Neuronal stem cell (in vitro differentiated cells): ENCODE data around the gene EFNA3.

Experiments
- DNase-seq: peaks from one replicate; pipeline ENCODE4 v3.0.0-alpha.2; 2013; ENCODE audit warnings: low spot score
- H2AFZ ChIP-seq: one replicate; pipeline ENCODE4 v1.6.1; 2013; ENCODE audit warnings: mild to moderate bottlenecking, low read length, inconsistent platforms
- H2AK5ac ChIP-seq: 2 replicates; pipeline ENCODE4 v1.6.1; 2013; ENCODE audit warnings: low read depth, mild to moderate bottlenecking, inconsistent platforms, low read length, moderate library complexity, mixed read lengths
- H2BK120ac ChIP-seq: 2 replicates; pipeline ENCODE4 v1.6.1; 2013; ENCODE audit warnings: low read depth, mild to moderate bottlenecking, inconsistent platforms, low read length, moderate library complexity, mixed read lengths
- H2BK12ac ChIP-seq: one replicate; pipeline ENCODE4 v1.6.1; 2013; ENCODE audit warnings: low read length, inconsistent platforms
- H2BK15ac ChIP-seq: 2 replicates; pipeline ENCODE4 v1.6.1; 2013; ENCODE audit warnings: mild to moderate bottlenecking, low read length, inconsistent platforms, mixed read lengths
- H2BK5ac ChIP-seq: one replicate; pipeline ENCODE4 v1.6.1; 2013; ENCODE audit warnings: inconsistent platforms, mild to moderate bottlenecking, low read length, moderate library complexity
- H3K14ac ChIP-seq: one replicate; pipeline ENCODE4 v1.6.1; 2013; ENCODE audit warnings: low read length, inconsistent platforms
- H3K18ac ChIP-seq: 2 replicates; pipeline ENCODE4 v1.6.1; 2013; ENCODE audit warnings: low read length, inconsistent platforms
- H3K23ac ChIP-seq: 2 replicates; pipeline ENCODE4 v1.6.1; 2013; ENCODE audit warnings: low read depth, mild to moderate bottlenecking, mixed read lengths, low read length, inconsistent platforms; ENCODE audit not compliant: poor library complexity
- H3K27ac ChIP-seq: replicated peaks from 3 replicates; pipeline ENCODE4 v1.5.1; 2013; ENCODE audit warnings: low read length, inconsistent platforms
- H3K27me3 ChIP-seq, 3 experiments: 2 replicates each; pipeline ENCODE4 v1.6.1; 2013; ENCODE audit warnings: low read length in 3 of 3, mild to moderate bottlenecking in 2 of 3, inconsistent platforms in 1 of 3, low read depth in 1 of 3, mixed read lengths in 1 of 3, moderate library complexity in 1 of 3; ENCODE audit not compliant: control insufficient read depth in 3 of 3, insufficient read depth in 3 of 3
- H3K36me3 ChIP-seq, 2 donors: replicated peaks in 1 of 2; 2 replicates each; pipeline ENCODE4 v1.6.1; 2013; ENCODE audit warnings: low read length in 2 of 2; ENCODE audit not compliant: control insufficient read depth in 2 of 2, insufficient read depth in 2 of 2
- H3K4ac ChIP-seq: 2 replicates; pipeline ENCODE4 v1.6.1; 2013; ENCODE audit warnings: inconsistent platforms, mild to moderate bottlenecking, low read length, moderate library complexity
- H3K4me1 ChIP-seq, 2 donors: 1 replicate in 1 of 2; 2 replicates in 1 of 2; pipeline ENCODE4 v1.6.1; 2013; ENCODE audit warnings: low read length in 2 of 2, low read depth in 1 of 2; ENCODE audit not compliant: control insufficient read depth in 2 of 2, insufficient read depth in 1 of 2
- H3K4me2 ChIP-seq: one replicate; pipeline ENCODE4 v1.6.1; 2013; ENCODE audit warnings: mild to moderate bottlenecking, low read length, inconsistent platforms; ENCODE audit not compliant: insufficient read depth, poor library complexity, severe bottlenecking
- H3K4me3 ChIP-seq, 2 donors: 2 replicates each; pipeline ENCODE4 v1.5.1; 2013; ENCODE audit warnings: low read length in 2 of 2, mild to moderate bottlenecking in 2 of 2, inconsistent platforms in 1 of 2, moderate library complexity in 1 of 2
- H3K79me1 ChIP-seq: one replicate; pipeline ENCODE4 v1.6.1; 2013; ENCODE audit warnings: low read depth, mild to moderate bottlenecking, inconsistent platforms, low read length, moderate library complexity
- H3K9ac ChIP-seq: one replicate; pipeline ENCODE4 v1.6.1; 2013; ENCODE audit warnings: mild to moderate bottlenecking, low read depth, low read length, inconsistent platforms; ENCODE audit not compliant: poor library complexity
- H3K9me3 ChIP-seq, 2 donors: replicated peaks in 1 of 2; 2 replicates each; pipeline versions ENCODE3 to v1.6.1; 2013; ENCODE audit warnings: low read length in 2 of 2, mild to moderate bottlenecking in 2 of 2, inconsistent platforms in 1 of 2, low read depth in 1 of 2, mixed read lengths in 1 of 2, moderate library complexity in 1 of 2; ENCODE audit not compliant: control insufficient read depth in 2 of 2, insufficient read depth in 1 of 2
- H4K8ac ChIP-seq: one replicate; pipeline ENCODE4 v1.6.1; 2013; ENCODE audit warnings: low read depth, mild to moderate bottlenecking, inconsistent platforms, low read length, moderate library complexity
- H4K91ac ChIP-seq: one replicate; pipeline ENCODE4 v1.6.1; 2013; ENCODE audit warnings: low read length, low read depth, mild to moderate bottlenecking, inconsistent platforms; ENCODE audit not compliant: poor library complexity
- WGBS, 2 donors: extraction: QIAGEN DNeasy Blood & Tissue Kit; methylation state at CpG; one replicate each; pipeline ENCODE4 v1.1.7; 2013; ENCODE audit warnings: missing lambda C conversion rate in 2 of 2, mixed read lengths in 1 of 2; ENCODE audit not compliant: insufficient read length in 2 of 2, insufficient replicate concordance in 1 of 2; ENCODE audit errors: extremely low coverage in 2 of 2; 5-methylcytosine and 5-hydroxymethylcytosine counted together

EFNA3 gene

GRCh38 chr1:155064832-155065429 is 13.7 kb upstream of the EFNA3 start:
- Histone ChIP-seq H3K9ac (no peak overlapping the region), H3K4me3 (peak overlapping the region in 1 of 2 donors; percentile 70), H3K27ac (no peak overlapping the region), H2BK12ac (no peak overlapping the region), H3K4ac (no peak overlapping the region), H3K4me1 (peaks cover 15 to 18% of the 10 kb centered on the region in 2 donors), H4K8ac (no peak overlapping the region), H3K14ac (no peak overlapping the region), H2BK15ac (no peak overlapping the region), H3K23ac (no peak overlapping the region), H3K79me1 (peaks cover 8% of the 10 kb centered on the region), H2AK5ac (no peak overlapping the region), H3K9me3 (no peaks in the 10 kb centered on the region), H2AFZ (no peak overlapping the region), H3K36me3 (peaks cover 19 to 44% of the 10 kb centered on the region in 2 donors), H2BK120ac (no peak overlapping the region), H3K4me2 (peak overlapping the region; percentile 72), H4K91ac (no peak overlapping the region), H3K27me3 (no peaks in the 10 kb centered on the region), H2BK5ac (no peak overlapping the region), H3K18ac (no peak overlapping the region)
- no peak for DNase-seq
- no CpG with 5 or more reads among the region's 5 CpGs for WGBS, 2 donors

GRCh38 chr1:155066777-155067176 is 11.9 kb upstream of the EFNA3 start:
- H2BK15ac ChIP-seq = no peak overlapping the region
- peaks cover 17 to 41% of the 10 kb centered on the region in 2 donors for H3K36me3 ChIP-seq
- peaks cover 8% of the 10 kb centered on the region for H3K79me1 ChIP-seq
- no peak overlapping the region for H3K14ac ChIP-seq
- H2BK12ac ChIP-seq = no peak overlapping the region
- H3K9ac ChIP-seq = no peak overlapping the region
- no peak overlapping the region for H3K18ac ChIP-seq
- H2BK5ac ChIP-seq = no peak overlapping the region
- no peak overlapping the region for H3K4me2 ChIP-seq
- H3K23ac ChIP-seq = no peak overlapping the region
- no peak overlapping the region for H4K91ac ChIP-seq
- no CpG with 5 or more reads among the region's 8 CpGs for WGBS, 2 donors
- no peaks in the 10 kb centered on the region for H3K9me3 ChIP-seq
- no peak overlapping the region for H3K27ac ChIP-seq
- H3K27me3 ChIP-seq = peaks cover 0 to 2% (median 0%) of the 10 kb centered on the region in 3 experiments
- no peak overlapping the region for H2AK5ac ChIP-seq
- no peak for DNase-seq
- H3K4ac ChIP-seq = no peak overlapping the region
- no peak overlapping the region for H4K8ac ChIP-seq
- no peak overlapping the region for H2AFZ ChIP-seq
- H2BK120ac ChIP-seq = no peak overlapping the region
- no peak overlapping the region for H3K4me3 ChIP-seq
- peaks cover 24 to 26% of the 10 kb centered on the region in 2 donors for H3K4me1 ChIP-seq

GRCh38 chr1:155068599-155068998 is 10.0 kb upstream of the EFNA3 start:
- Histone ChIP-seq H3K23ac (no peak overlapping the region), H4K8ac (no peak overlapping the region), H2BK12ac (no peak overlapping the region), H3K4me2 (no peak overlapping the region), H2BK15ac (no peak overlapping the region), H4K91ac (no peak overlapping the region), H3K18ac (no peak overlapping the region), H3K27me3 (peaks cover 0 to 2% (median 0%) of the 10 kb centered on the region in 3 experiments), H3K27ac (no peak overlapping the region), H2AK5ac (no peak overlapping the region), H3K14ac (no peak overlapping the region), H3K4me1 (peaks cover 21 to 28% of the 10 kb centered on the region in 2 donors), H3K36me3 (peaks cover 17 to 41% of the 10 kb centered on the region in 2 donors), H2AFZ (no peak overlapping the region), H2BK120ac (no peak overlapping the region), H3K4me3 (no peak overlapping the region), H2BK5ac (peak overlapping the region; percentile 18), H3K9me3 (no peaks in the 10 kb centered on the region), H3K4ac (no peak overlapping the region), H3K9ac (no peak overlapping the region), H3K79me1 (peaks cover 3% of the 10 kb centered on the region)
- no peak for DNase-seq
- WGBS, 2 donors = no CpG with 5 or more reads among the region's 3 CpGs

GRCh38 chr1:155069551-155070157 is 9.0 kb upstream of the EFNA3 start:
- H3K4me3 ChIP-seq = no peak overlapping the region
- no peak overlapping the region for H3K9ac ChIP-seq
- no peak overlapping the region for H3K27ac ChIP-seq
- no peak overlapping the region for H2BK5ac ChIP-seq
- no peak overlapping the region for H2BK12ac ChIP-seq
- H3K14ac ChIP-seq = peak overlapping the region; percentile 65
- no peak overlapping the region for H2AFZ ChIP-seq
- peaks cover 0 to 2% (median 0%) of the 10 kb centered on the region in 3 experiments for H3K27me3 ChIP-seq
- DNase-seq = no peak
- H3K4ac ChIP-seq = no peak overlapping the region
- no peak overlapping the region for H3K23ac ChIP-seq
- H2BK15ac ChIP-seq = peak overlapping the region; percentile 68
- H3K18ac ChIP-seq = peak overlapping the region; percentile 69
- H3K4me2 ChIP-seq = no peak overlapping the region
- peaks cover 21 to 24% of the 10 kb centered on the region in 2 donors for H3K4me1 ChIP-seq
- H3K9me3 ChIP-seq = no peaks in the 10 kb centered on the region
- H4K91ac ChIP-seq = no peak overlapping the region
- H3K36me3 ChIP-seq = peaks cover 17 to 41% of the 10 kb centered on the region in 2 donors
- peak overlapping the region; percentile 23 for H4K8ac ChIP-seq
- peaks cover 3% of the 10 kb centered on the region for H3K79me1 ChIP-seq
- peak overlapping the region; percentile 0 for H2AK5ac ChIP-seq
- H2BK120ac ChIP-seq = no peak overlapping the region
- whole genome bisulfite sequencing, 2 donors = no CpG with 5 or more reads among the region's 7 CpGs
